GM12878 (cell line): Measurements from ENCODE around the gene PTPN2. TPM values are rescaled to one million over a fixed set of nuclear protein-coding genes. Genes with fewer than 3 reads are reported as not detected.

Experiments used
- ATAC-seq: fragments of 200-7000 bp; cut with Tn5 transposase; 3 replicates; pipeline ENCODE4 v1.9.1; 2020; ENCODE audit warnings: mild to moderate bottlenecking, moderate library complexity
- BruUV-seq: library from RNA; stranded (reverse); fragments of 400-500 nt; replicated peaks from 2 replicates; lab custom pipeline; 2021; lab: Mats Ljungman, UMichigan
- CTCF ChIA-PET: fragments of 300-600 bp; sonication (Branson Sonifier 250); formaldehyde crosslinking; extraction: SDS; loops from one replicate; lab custom pipeline; 2021; ENCODE audit warnings: inconsistent platforms; lab: Yijun Ruan, JAX
- POLR2A ChIA-PET: fragments of 350-600 bp; formaldehyde crosslinking; extraction: SDS; loops from one replicate; lab custom pipeline; 2021; ENCODE audit warnings: inconsistent platforms; lab: Charles Lee
- RAD21 ChIA-PET: fragments of 300-600 bp; sonication (Branson Sonifier 250); formaldehyde crosslinking; loops from one replicate; lab custom pipeline; 2023; ENCODE audit warnings: antibody characterized with exemption; ENCODE audit not compliant: unreplicated experiment; lab: Charles Lee
- SMC1A ChIA-PET: fragments of 300-600 bp; sonication (Branson Sonifier 250); formaldehyde crosslinking; loops from one replicate; lab custom pipeline; 2023; ENCODE audit not compliant: unreplicated experiment, uncharacterized antibody; lab: Charles Lee
- DNase-seq: peaks from one replicate; pipeline ENCODE4 v3.0.0-alpha.2; 2011; ENCODE audit warnings: low read depth, low spot score
- FAIRE-seq: peaks from 3 replicates; lab custom pipeline; 2011; peaks lifted over from hg19 to GRCh38; lab: Jason Lieb, UNC
- H2AFZ ChIP-seq: 2 replicates; pipeline ENCODE4 v1.6.0; 2011; ENCODE audit warnings: low read depth, low read length, control low read depth; ENCODE audit not compliant: control insufficient read depth
- H3K27ac ChIP-seq: 2 replicates; pipeline ENCODE4 v1.5.1; 2011; ENCODE audit warnings: control low read depth; ENCODE audit not compliant: control insufficient read depth, insufficient read depth
- H3K27me3 ChIP-seq, 2 experiments: replicated peaks in 1 of 2; 2 replicates each; pipeline versions ENCODE4 v1.6.0 to v1.6.1; 2011; ENCODE audit warnings: low read length in 1 of 2; ENCODE audit not compliant: control insufficient read depth in 2 of 2, insufficient read depth in 2 of 2
- H3K36me3 ChIP-seq, 2 experiments: 2 replicates each; pipeline ENCODE4 v1.5.1; 2011; ENCODE audit warnings: low read length in 1 of 2; ENCODE audit not compliant: control insufficient read depth in 2 of 2, insufficient read depth in 2 of 2
- H3K4me1 ChIP-seq: 2 replicates; pipeline ENCODE4 v1.6.1; 2011; ENCODE audit warnings: mild to moderate bottlenecking, low read length, moderate library complexity, mixed read lengths; ENCODE audit not compliant: control insufficient read depth, insufficient read depth
- H3K4me2 ChIP-seq: 2 replicates; pipeline ENCODE4 v1.6.0; 2011; ENCODE audit warnings: control low read depth; ENCODE audit not compliant: control insufficient read depth, insufficient read depth
- H3K4me3 ChIP-seq: fragments of 200-600 bp; sonication (generic); 2 replicates; pipeline ENCODE4 v1.5.1; 2016
- H3K79me2 ChIP-seq: 2 replicates; pipeline ENCODE4 v1.6.0; 2011; ENCODE audit warnings: low read length; ENCODE audit not compliant: control insufficient read depth, insufficient read depth
- H3K9ac ChIP-seq: 2 replicates; pipeline ENCODE4 v1.8.0; 2011; ENCODE audit warnings: low read length, control low read depth, mixed read lengths; ENCODE audit not compliant: control insufficient read depth, insufficient read depth
- H3K9me3 ChIP-seq: replicated peaks from 3 replicates; pipeline ENCODE4 v1.5.1; 2011; ENCODE audit warnings: mild to moderate bottlenecking, low read length; ENCODE audit not compliant: control insufficient read depth, insufficient read depth
- H4K20me1 ChIP-seq: 2 replicates; pipeline ENCODE4 v1.6.0; 2011; ENCODE audit not compliant: control insufficient read depth, insufficient read depth
- CREB1 ChIP-seq: IDR thresholded peaks from 2 replicates; pipeline ENCODE4 v1.6.1; 2012; ENCODE audit warnings: low read depth, mild to moderate bottlenecking, inconsistent platforms
- FOXK2 ChIP-seq: fragments of 450-650 bp; IDR thresholded peaks from 2 replicates; pipeline ENCODE4 v1.6.1; 2017; ENCODE audit warnings: mild to moderate bottlenecking, moderate library complexity
- HDAC2 ChIP-seq: fragments of 200-600 bp; sonication (generic); IDR thresholded peaks from 2 replicates; pipeline ENCODE4 v1.6.1; 2017
- SMARCA5 ChIP-seq: fragments of 450-650 bp; IDR thresholded peaks from 2 replicates; pipeline ENCODE4 v1.6.1; 2017; ENCODE audit warnings: mild to moderate bottlenecking
- WGBS: methylation state at CpG from one replicate; pipeline ENCODE4 v1.1.6; 2016; ENCODE audit warnings: low lambda C conversion rate; ENCODE audit not compliant: insufficient replicate concordance, insufficient coverage; ENCODE audit errors: missing lambda C conversion rate; 5-methylcytosine and 5-hydroxymethylcytosine counted together
- in situ Hi-C: fragments of 300-500 bp; cut with MboI; formaldehyde crosslinking; loops from 9 replicates; pipeline ENCODE4 v1.14.3; 2018; ENCODE audit warnings: mixed read lengths
- intact Hi-C: fragments of 100-400 bp; cut with micrococcal nuclease; formaldehyde crosslinking; loops from one replicate; pipeline ENCODE4 v1.14.2; 2022; ENCODE audit not compliant: unreplicated experiment
- polyA plus RNA-seq, 11 experiments: library from polyadenylated mRNA; depleted of rRNA in 4 of 11; unstranded in 6 of 11; stranded (reverse) in 5 of 11; fragments of >200 nt; fragmentation: Nextera tagmentation in 4 of 11; fragmentation: Illumina TruSeq in 1 of 11; extraction: Ambion mirVana in 4 of 11; extraction: Trizol in 1 of 11; gene quantifications; 1 replicate in 1 of 11; 2 replicates in 10 of 11; pipeline versions ENCODE4 v1.2.1 to v1.2.3, GENCODE V29; 2011 to 2016; ENCODE audit warnings: inconsistent platforms in 2 of 11, missing spikeins in 2 of 11, low read depth in 1 of 11
- total RNA-seq, 4 experiments: library from RNA; depleted of rRNA in 3 of 4; stranded (reverse); fragments of >200 nt in 3 of 4; fragmentation: Illumina TruSeq in 1 of 4; extraction: Trizol in 1 of 4; gene quantifications; 2 replicates each; pipeline versions ENCODE4 v1.2.1 to v1.2.3, GENCODE V29; 2013 to 2021

The PTPN2 gene
- total and polyA plus RNA-seq, 10 of the 15 experiments (the other 5 are each of a cell fraction or from before 2014, with no cell fraction given), result 46.5 to 86.7 (median 64.6) TPM

DNA sequence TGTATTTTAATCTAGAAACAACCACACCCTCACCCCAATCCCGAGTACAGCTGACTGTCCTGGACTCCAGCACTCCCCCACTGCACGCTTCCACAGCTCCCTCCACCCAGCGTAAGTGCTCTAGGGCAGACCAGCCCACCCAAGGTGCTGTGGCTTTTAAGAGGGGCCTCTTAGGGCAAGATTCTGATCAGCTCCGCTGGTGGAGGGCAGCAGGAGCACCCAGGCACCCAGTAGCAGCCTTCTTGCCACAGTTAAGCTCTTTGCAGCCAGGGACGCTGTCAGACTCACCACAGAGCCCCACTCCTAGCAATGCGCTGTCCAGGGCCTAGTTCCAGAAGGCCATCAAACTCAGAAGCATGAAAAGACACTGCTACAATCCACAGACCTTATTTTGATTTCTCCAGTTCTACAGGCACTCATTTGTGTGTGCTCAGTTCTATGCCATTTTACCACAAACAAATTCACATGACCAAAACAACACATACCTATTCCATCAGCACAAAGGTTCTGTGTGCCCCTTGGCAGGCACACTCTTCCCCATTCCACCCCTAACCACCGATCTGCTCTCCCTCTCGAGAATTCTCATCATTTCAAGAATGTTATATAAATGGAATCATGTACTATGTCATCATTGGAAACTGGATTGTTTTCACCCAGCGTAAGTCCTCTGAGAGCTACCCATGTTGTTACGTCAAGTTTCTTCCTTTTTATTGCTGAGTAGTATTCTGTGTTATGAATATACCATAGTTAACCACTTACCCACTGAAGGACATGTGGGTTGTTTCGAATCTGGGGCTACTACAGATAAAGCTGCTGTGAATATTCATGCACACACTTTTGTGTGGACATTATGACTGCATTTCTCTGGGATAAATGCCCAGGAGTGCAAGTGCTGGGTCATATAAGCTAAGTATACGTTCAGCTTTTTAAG lies 40.4 kb downstream of the PTPN2 start:
- peak overlapping the region; percentile 46; the same call in 1 of the 2 replicates for H3K4me2 ChIP-seq
- H4K20me1 ChIP-seq, result no peaks in the 10 kb centered on the region
- no peak for FAIRE-seq
- no peak for TF ChIP-seq HDAC2
- no peak for TF ChIP-seq FOXK2
- 0 out of 2 replicates have a peak, but pooled peaks have one; percentile 65 for TF ChIP-seq SMARCA5
- peak; percentile 18; the same call in 1 of the 2 replicates for TF ChIP-seq CREB1
- TF ChIP-seq, all 136 proteins: peak for 2
- SMC1A ChIA-PET, result interaction anchor here (0.6 to 2.5 kb wide), 14 partner anchors 9 to 504 kb away, joined by 3 to 23 read pairs (median 4); partner anchors contain the start of gene PTPN2
- no peak overlapping the region for H3K9ac ChIP-seq
- peaks cover 46% of the 10 kb centered on the region for H3K79me2 ChIP-seq
- CTCF ChIA-PET, result interaction anchor here (1.0 to 2.0 kb wide), 9 partner anchors 18 to 49 kb away, joined by 3 to 13 read pairs (median 4); no protein-coding TSS in a partner anchor
- DNase-seq, result no peak
- peaks cover 35% of the 10 kb centered on the region for H3K4me1 ChIP-seq
- 80% methylated on average over 12 of the region's 12 CpGs for WGBS
- peaks cover 0 to 5% of the 10 kb centered on the region in 2 experiments; a peak in 2 of 4 replicates for H3K36me3 ChIP-seq
- H3K4me3 ChIP-seq, result no peak overlapping the region
- no peaks in the 10 kb centered on the region; the same call in 2 of the 3 replicates for H3K9me3 ChIP-seq
- no peak overlapping the region for H2AFZ ChIP-seq
- in situ Hi-C loops, result no loop called here
- RAD21 ChIA-PET, result interaction anchor here (0.7 to 2.1 kb wide), 6 partner anchors 9 to 43 kb away, joined by 3 to 18 read pairs (median 4); partner anchors contain the start of gene PTPN2
- BruUV-seq, result no TSS peak
- ATAC-seq, result peak; percentile 12; the same call in 2 of the 3 replicates
- peak overlapping the region; percentile 71 for H3K27ac ChIP-seq
- H3K27me3 ChIP-seq, result no peaks in the 10 kb centered on the region
- intact Hi-C loops, result no loop called here
- POLR2A ChIA-PET, result interaction anchor here (0.6 to 2.5 kb wide), 8 partner anchors 11 to 155 kb away, joined by 3 to 25 read pairs (median 4); partner anchors contain the start of gene PTPN2
